Activated CD4-positive, alpha-beta T cell treated with anti-CD3 and anti-CD28 coated beads, Interleukin-2, amount 10 ng/mL, durations not matched to agents 7 days and 5 days (primary cell): ENCODE results near the gene ST6GALNAC3. TPM values are rescaled to one million over a fixed set of nuclear protein-coding genes. Genes with fewer than 3 reads are reported as not detected.
"Not testable (repeated sequence)": the region's sequence is repeated elsewhere in the genome, so short reads cannot be mapped to it uniquely, and the experiment has no call there.

Source experiments
- CTCF ChIA-PET: fragments of 350-600 bp; sonication (Branson Sonifier 250); formaldehyde crosslinking; loops from one replicate; lab custom pipeline; 2021; ENCODE audit warnings: antibody characterized with exemption; lab: Charles Lee
- POLR2A ChIA-PET: fragments of 350-600 bp; sonication (Branson Sonifier 250); formaldehyde crosslinking; loops from one replicate; lab custom pipeline; 2021; ENCODE audit warnings: antibody characterized with exemption; lab: Charles Lee
- DNase-seq: peaks from one replicate; pipeline ENCODE4 v3.0.0-alpha.2; 2020
- H3K27ac Mint-ChIP-seq: one replicate; pipeline ENCODE4 v1.8.0; 2021; ENCODE audit warnings: mild to moderate bottlenecking, moderate library complexity, mixed read lengths
- H3K27me3 Mint-ChIP-seq: one replicate; pipeline ENCODE4 v1.8.0; 2021; ENCODE audit warnings: mixed read lengths
- H3K36me3 Mint-ChIP-seq: one replicate; pipeline ENCODE4 v1.8.0; 2021; ENCODE audit warnings: low read depth, mixed read lengths
- H3K4me1 Mint-ChIP-seq: one replicate; pipeline ENCODE4 v1.8.0; 2021; ENCODE audit warnings: mixed read lengths
- H3K4me3 Mint-ChIP-seq: one replicate; pipeline ENCODE4 v1.8.0; 2021; ENCODE audit warnings: mild to moderate bottlenecking, moderate library complexity, mixed read lengths
- H3K9me3 Mint-ChIP-seq: one replicate; pipeline ENCODE4 v1.8.0; 2021; ENCODE audit warnings: mixed read lengths
- total RNA-seq, 2 experiments: library from RNA; stranded (reverse); gene quantifications; one replicate each; pipeline ENCODE4 v1.2.3, GENCODE V29; 2021

The ST6GALNAC3 gene
- total RNA-seq, 2 experiments from 2014 or later, result 0.02 to 0.25 TPM

GRCh38 chr1:76123411-76124064 is 49.0 kb downstream of the ST6GALNAC3 start:
- POLR2A ChIA-PET, result interaction anchor here (0.6 kb wide), 1 partner anchor 41 kb away, joined by 3 read pairs; no protein-coding TSS in a partner anchor
- not testable (repeated sequence) for H3K36me3 Mint-ChIP-seq, DNase-seq, H3K9me3 Mint-ChIP-seq, H3K4me3 Mint-ChIP-seq, H3K4me1 Mint-ChIP-seq, H3K27ac Mint-ChIP-seq, H3K27me3 Mint-ChIP-seq
- CTCF ChIA-PET, result interaction anchor here (0.7 kb wide), 1 partner anchor 12 kb away, joined by 3 read pairs; no protein-coding TSS in a partner anchor

DNA sequence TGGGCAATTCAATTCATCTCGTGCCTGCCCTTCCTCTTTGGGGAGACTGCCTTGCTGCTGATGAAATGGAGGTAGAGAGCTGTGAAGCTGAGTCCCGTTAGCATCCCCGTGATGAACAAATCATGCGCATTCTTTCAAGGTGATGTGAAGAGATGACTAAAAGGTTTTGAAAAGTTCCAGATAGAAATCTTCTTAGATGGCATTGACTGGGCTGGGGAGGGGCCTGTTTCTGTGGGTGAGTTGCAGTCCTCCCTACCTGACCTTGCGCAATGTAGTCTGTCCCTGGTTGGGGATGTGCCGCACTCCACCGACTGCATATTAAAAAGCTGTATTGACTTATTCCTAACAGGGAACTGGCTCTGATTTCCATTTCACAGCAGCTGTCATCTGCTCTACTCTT is 49.6 kb downstream of the ST6GALNAC3 start:
- Mint-ChIP-seq H3K4me3 (no peak overlapping the region), H3K27me3 (no peaks in the 10 kb centered on the region), H3K36me3 (no peaks in the 10 kb centered on the region), H3K9me3 (no peaks in the 10 kb centered on the region), H3K27ac (no peak overlapping the region), H3K4me1 (no peaks in the 10 kb centered on the region)
- CTCF ChIA-PET, result interaction anchor here (0.7 kb wide), 2 partner anchors 11 to 19 kb away, joined by 3 read pairs; no protein-coding TSS in a partner anchor
- no peak for DNase-seq
- POLR2A ChIA-PET, result no interaction called here

GRCh38 chr1:76125473-76126219 is 51.1 kb downstream of the ST6GALNAC3 start:
- no peaks in the 10 kb centered on the region for H3K9me3 Mint-ChIP-seq
- H3K4me3 Mint-ChIP-seq, result no peak overlapping the region
- ChIA-PET CTCF (no interaction called here), POLR2A (no interaction called here)
- no peaks in the 10 kb centered on the region for H3K36me3 Mint-ChIP-seq
- H3K27ac Mint-ChIP-seq, result no peak overlapping the region
- no peaks in the 10 kb centered on the region for H3K4me1 Mint-ChIP-seq
- H3K27me3 Mint-ChIP-seq, result no peaks in the 10 kb centered on the region
- no peak for DNase-seq

- ChIA-PET POLR2A (no interaction called here), CTCF (no interaction called here)
- Mint-ChIP-seq H3K4me3 (no peak overlapping the region), H3K27ac (no peak overlapping the region), H3K27me3 (no peaks in the 10 kb centered on the region), H3K4me1 (no peaks in the 10 kb centered on the region), H3K36me3 (no peaks in the 10 kb centered on the region), H3K9me3 (no peaks in the 10 kb centered on the region)
- DNase-seq, result no peak
These were observed 53.5 kb downstream of the ST6GALNAC3 start for GRCh38 chr1:76128096-76128495.

GRCh38 chr1:76129731-76130130 is 55.2 kb downstream of the ST6GALNAC3 start:
- Mint-ChIP-seq H3K9me3 (no peaks in the 10 kb centered on the region), H3K4me1 (no peaks in the 10 kb centered on the region), H3K27ac (no peak overlapping the region), H3K36me3 (no peaks in the 10 kb centered on the region), H3K4me3 (no peak overlapping the region), H3K27me3 (no peaks in the 10 kb centered on the region)
- ChIA-PET CTCF (no interaction called here), POLR2A (no interaction called here)
- DNase-seq, result no peak

- POLR2A ChIA-PET, result no interaction called here
- DNase-seq, result no peak
- Mint-ChIP-seq H3K9me3 (no peaks in the 10 kb centered on the region), H3K27ac (no peak overlapping the region), H3K27me3 (no peaks in the 10 kb centered on the region), H3K36me3 (no peaks in the 10 kb centered on the region), H3K4me3 (no peak overlapping the region), H3K4me1 (no peaks in the 10 kb centered on the region)
- CTCF ChIA-PET, result no interaction called here
These were observed 56.4 kb downstream of the ST6GALNAC3 start for GRCh38 chr1:76130992-76131391.

- Mint-ChIP-seq H3K27me3 (no peaks in the 10 kb centered on the region), H3K36me3 (no peaks in the 10 kb centered on the region), H3K4me3 (no peak overlapping the region), H3K9me3 (no peaks in the 10 kb centered on the region), H3K27ac (no peak overlapping the region), H3K4me1 (no peaks in the 10 kb centered on the region)
- ChIA-PET POLR2A (no interaction called here), CTCF (no interaction called here)
- DNase-seq, result no peak
These were observed 59.4 kb downstream of the ST6GALNAC3 start for GRCh38 chr1:76133977-76134376.

GRCh38 chr1:76135835-76136234 is 61.3 kb downstream of the ST6GALNAC3 start:
- Mint-ChIP-seq H3K27me3 (no peaks in the 10 kb centered on the region), H3K4me1 (no peaks in the 10 kb centered on the region), H3K27ac (no peak overlapping the region), H3K4me3 (no peak overlapping the region), H3K36me3 (no peaks in the 10 kb centered on the region), H3K9me3 (no peaks in the 10 kb centered on the region)
- ChIA-PET CTCF (interaction anchor here (0.6 to 1.3 kb wide), 2 partner anchors 12 to 16 kb away, joined by 3 read pairs; no protein-coding TSS in a partner anchor), POLR2A (no interaction called here)
- DNase-seq, result no peak

- H3K4me3 Mint-ChIP-seq, result no peak overlapping the region
- ChIA-PET POLR2A (no interaction called here), CTCF (interaction anchor here (1.3 kb wide), 1 partner anchor 17 kb away, joined by 3 read pairs; no protein-coding TSS in a partner anchor)
- no peak for DNase-seq
- H3K4me1 Mint-ChIP-seq, result no peaks in the 10 kb centered on the region
- no peaks in the 10 kb centered on the region for H3K36me3 Mint-ChIP-seq
- no peaks in the 10 kb centered on the region for H3K27me3 Mint-ChIP-seq
- no peaks in the 10 kb centered on the region for H3K9me3 Mint-ChIP-seq
- no peak overlapping the region for H3K27ac Mint-ChIP-seq
These were observed 62.3 kb downstream of the ST6GALNAC3 start for GRCh38 chr1:76136894-76137293.

- DNase-seq, result no peak
- Mint-ChIP-seq H3K27ac (no peak overlapping the region), H3K36me3 (no peaks in the 10 kb centered on the region), H3K9me3 (no peaks in the 10 kb centered on the region), H3K4me3 (no peak overlapping the region), H3K4me1 (no peaks in the 10 kb centered on the region), H3K27me3 (no peaks in the 10 kb centered on the region)
- ChIA-PET POLR2A (no interaction called here), CTCF (no interaction called here)
These were observed 63.2 kb downstream of the ST6GALNAC3 start for GRCh38 chr1:76137746-76138145.

GRCh38 chr1:76138217-76138616 is 63.7 kb downstream of the ST6GALNAC3 start:
- Mint-ChIP-seq H3K4me1 (no peaks in the 10 kb centered on the region), H3K36me3 (no peaks in the 10 kb centered on the region), H3K9me3 (no peaks in the 10 kb centered on the region), H3K27me3 (no peaks in the 10 kb centered on the region), H3K4me3 (no peak overlapping the region), H3K27ac (no peak overlapping the region)
- no peak for DNase-seq
- ChIA-PET POLR2A (no interaction called here), CTCF (no interaction called here)

DNA sequence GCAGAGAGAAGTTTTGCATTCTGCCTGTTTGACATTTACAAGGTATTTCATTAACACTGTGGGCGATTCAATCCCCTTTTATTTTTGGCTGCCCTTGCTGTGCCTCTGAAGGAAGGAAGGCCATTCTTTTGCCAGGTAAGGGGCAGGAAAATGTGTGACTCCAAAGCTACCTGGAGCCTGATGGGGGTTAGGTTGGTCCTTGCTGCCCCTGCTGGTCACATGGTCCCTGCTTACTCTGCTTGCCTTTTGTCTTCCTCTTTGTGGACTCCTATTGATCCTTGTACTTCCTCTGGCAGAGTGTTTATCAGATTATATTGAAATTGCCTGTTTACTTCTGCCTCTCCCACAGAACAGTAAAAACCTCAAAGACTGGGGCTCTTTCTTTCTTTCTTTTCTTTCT is 65.7 kb downstream of the ST6GALNAC3 start:
- no peaks in the 10 kb centered on the region for H3K9me3 Mint-ChIP-seq
- H3K27ac Mint-ChIP-seq, result no peak overlapping the region
- no peak for DNase-seq
- ChIA-PET POLR2A (no interaction called here), CTCF (no interaction called here)
- H3K4me1 Mint-ChIP-seq, result no peaks in the 10 kb centered on the region
- H3K36me3 Mint-ChIP-seq, result no peaks in the 10 kb centered on the region
- H3K27me3 Mint-ChIP-seq, result no peaks in the 10 kb centered on the region
- no peak overlapping the region for H3K4me3 Mint-ChIP-seq

GRCh38 chr1:76141929-76142328 is 67.4 kb downstream of the ST6GALNAC3 start:
- no peak for DNase-seq
- peaks cover 6% of the 10 kb centered on the region for H3K27me3 Mint-ChIP-seq
- no peak overlapping the region for H3K27ac Mint-ChIP-seq
- H3K4me3 Mint-ChIP-seq, result no peak overlapping the region
- ChIA-PET CTCF (no interaction called here), POLR2A (no interaction called here)
- H3K9me3 Mint-ChIP-seq, result no peaks in the 10 kb centered on the region
- no peaks in the 10 kb centered on the region for H3K4me1 Mint-ChIP-seq
- no peaks in the 10 kb centered on the region for H3K36me3 Mint-ChIP-seq
